OCI-LY7 (cell line): ENCODE results near the gene ZC3H18. TPM values are rescaled to one million over a fixed set of nuclear protein-coding genes. Genes with fewer than 3 reads are reported as not detected.

ENCODE experiments used
- BruUV-seq: library from RNA; stranded (reverse); fragments of 400-500 nt; replicated peaks from 2 replicates; lab custom pipeline; 2021; lab: Mats Ljungman, UMichigan
- CTCF ChIA-PET: fragments of 300-600 bp; sonication (Branson Sonifier 250); formaldehyde crosslinking; loops from one replicate; lab custom pipeline; 2022; ENCODE audit warnings: antibody characterized with exemption; ENCODE audit not compliant: unreplicated experiment; lab: Charles Lee
- POLR2A ChIA-PET: fragments of 300-600 bp; sonication (Branson Sonifier 250); formaldehyde crosslinking; loops from one replicate; lab custom pipeline; 2022; ENCODE audit warnings: antibody characterized with exemption; lab: Charles Lee
- DNase-seq: peaks from one replicate; pipeline ENCODE4 v3.0.0-alpha.2; 2015; ENCODE audit warnings: low spot score
- H2AFZ ChIP-seq: fragments of 200-600 bp; sonication (generic), shearing (Covaris generic); 2 replicates; pipeline ENCODE4 v1.6.1; 2014; ENCODE audit warnings: mild to moderate bottlenecking, antibody characterized with exemption, low read length, moderate library complexity
- H3K27ac ChIP-seq: fragments of 200-600 bp; sonication (generic); 2 replicates; pipeline ENCODE4 v1.5.1; 2014; ENCODE audit warnings: mixed run types, low read depth, mild to moderate bottlenecking, moderate library complexity, low read length, inconsistent platforms; ENCODE audit not compliant: poor library complexity, severe bottlenecking
- H3K36me3 ChIP-seq: fragments of 200-600 bp; sonication (generic); 2 replicates; pipeline ENCODE4 v1.6.1; 2014; ENCODE audit warnings: mild to moderate bottlenecking, antibody characterized with exemption, low read length, moderate library complexity, mixed read lengths; ENCODE audit not compliant: insufficient read depth
- H3K4me1 ChIP-seq: fragments of 200-600 bp; sonication (generic); 2 replicates; pipeline ENCODE4 v1.5.1; 2014; ENCODE audit warnings: mild to moderate bottlenecking, low read length; ENCODE audit not compliant: insufficient read depth, poor library complexity, severe bottlenecking
- H3K4me2 ChIP-seq: fragments of 200-600 bp; sonication (generic); 2 replicates; pipeline ENCODE4 v1.6.1; 2014; ENCODE audit warnings: mild to moderate bottlenecking, low read length
- H3K4me3 ChIP-seq: fragments of 200-600 bp; sonication (generic); 2 replicates; pipeline ENCODE4 v1.5.1; 2014; ENCODE audit warnings: mild to moderate bottlenecking, low read depth, low read length; ENCODE audit not compliant: poor library complexity, severe bottlenecking
- H3K79me2 ChIP-seq: fragments of 200-600 bp; sonication (generic); 2 replicates; pipeline ENCODE4 v1.6.1; 2016; ENCODE audit warnings: low read depth, mild to moderate bottlenecking, low read length, moderate library complexity, mixed read lengths; ENCODE audit not compliant: insufficient read depth
- H3K9me2 ChIP-seq: fragments of 200-600 bp; sonication (generic); 2 replicates; pipeline ENCODE4 v1.6.1; 2016; ENCODE audit warnings: mild to moderate bottlenecking, low read length, mixed read lengths; ENCODE audit not compliant: insufficient read depth
- H3K9me3 ChIP-seq: fragments of 200-600 bp; sonication (generic); 2 replicates; pipeline ENCODE4 v1.6.1; 2014; ENCODE audit warnings: mild to moderate bottlenecking, mixed run types, low read length, mixed read lengths
- H4K20me1 ChIP-seq: fragments of 200-600 bp; sonication (generic); 2 replicates; pipeline ENCODE4 v1.6.1; 2014; ENCODE audit warnings: mild to moderate bottlenecking, antibody characterized with exemption, low read length, moderate library complexity, mixed read lengths; ENCODE audit not compliant: insufficient read depth
- CTCF ChIP-seq: fragments of 200-600 bp; sonication (generic); conservative IDR thresholded peaks from 2 replicates; pipeline ENCODE4 v1.5.1; 2014; ENCODE audit warnings: mild to moderate bottlenecking, antibody characterized with exemption, low read length, moderate library complexity, mixed read lengths
- EZH2phosphoT487 ChIP-seq: fragments of 200-600 bp; sonication (generic); IDR thresholded peaks from 2 replicates; pipeline ENCODE4 v1.6.1; 2018; ENCODE audit warnings: low read depth, borderline replicate concordance, mild to moderate bottlenecking, mixed run types, antibody characterized with exemption, low read length, moderate library complexity, mixed read lengths
- intact Hi-C: fragments of 100-400 bp; cut with micrococcal nuclease; formaldehyde crosslinking; loops from one replicate; pipeline ENCODE4 v1.10.0; 2022; ENCODE audit not compliant: unreplicated experiment
- total RNA-seq, 2 experiments: library from RNA; depleted of rRNA in 1 of 2; stranded (reverse); fragments of >200 nt in 1 of 2; shearing (Covaris generic) in 1 of 2; gene quantifications; 2 replicates each; pipeline ENCODE4 v1.2.3, GENCODE V29; 2014 to 2022

ZC3H18 gene
- total RNA-seq, 2 experiments from 2014 or later = 22.2 to 79.0 TPM

GRCh38 chr16:88653596-88654362 is 83.6 kb downstream of the ZC3H18 start:
- H3K79me2 ChIP-seq = peaks cover 20% of the 10 kb centered on the region
- no peak overlapping the region for H3K27ac ChIP-seq
- peaks cover 27% of the 10 kb centered on the region for H3K4me1 ChIP-seq
- H3K9me3 ChIP-seq = no peaks in the 10 kb centered on the region
- BruUV-seq = no TSS peak
- DNase-seq = no peak
- CTCF ChIA-PET = no interaction called here
- H3K9me2 ChIP-seq = no peaks in the 10 kb centered on the region
- no peak overlapping the region for H3K4me2 ChIP-seq
- no peak overlapping the region for H3K4me3 ChIP-seq
- H2AFZ ChIP-seq = no peak overlapping the region
- intact Hi-C loops = loop anchor here (5.0 kb wide), 1 partner anchor 1004 kb away; the partner anchor contains the start of genes CHMP1A and SPATA33
- TF ChIP-seq EZH2phosphoT487 (no peak), CTCF (no peak)
- POLR2A ChIA-PET = no interaction called here
- peaks cover 48% of the 10 kb centered on the region for H3K36me3 ChIP-seq
- H4K20me1 ChIP-seq = peaks cover 11% of the 10 kb centered on the region

- Histone ChIP-seq H3K27ac (no peak overlapping the region), H2AFZ (no peak overlapping the region), H3K4me3 (no peak overlapping the region), H3K4me1 (peaks cover 21% of the 10 kb centered on the region), H3K9me3 (no peaks in the 10 kb centered on the region), H3K9me2 (no peaks in the 10 kb centered on the region), H3K4me2 (no peak overlapping the region), H3K36me3 (peaks cover 43% of the 10 kb centered on the region), H3K79me2 (peaks cover 13% of the 10 kb centered on the region), H4K20me1 (peaks cover 6% of the 10 kb centered on the region)
- no TSS peak for BruUV-seq
- DNase-seq = no peak
- ChIA-PET POLR2A (no interaction called here), CTCF (no interaction called here)
- TF ChIP-seq CTCF (no peak), EZH2phosphoT487 (no peak)
- intact Hi-C loops = loop anchor here (5.0 kb wide), 1 partner anchor 1003 kb away; the partner anchor contains the start of genes CHMP1A and SPATA33
These were observed 84.3 kb downstream of the ZC3H18 start for GRCh38 chr16:88654363-88655052.
